ENCODE measurements around the gene KCNE2. TPM values are rescaled to one million over a fixed set of nuclear protein-coding genes. Genes with fewer than 3 reads are reported as not detected.
A peak's percentile ranks its signal among the peaks of the same experiment; 100 is the strongest.

Gene KCNE2
- total and polyA plus RNA-seq, 5 donors = 0.18 to 0.37 (median 0.33) TPM; not detected in 2

- DNase-seq = no peak
- intact Hi-C loops (cut with DNase I) = no loop called here
- 91% methylated on average over 6 of the region's 6 CpGs for WGBS
- Histone ChIP-seq H3K9me3 (ENCODE audit: control insufficient read depth, low read length) (no peaks in the 10 kb centered on the region), H3K27ac (ENCODE audit: low read length) (no peak overlapping the region), H3K4me1 (ENCODE audit: control insufficient read depth, insufficient read depth, low read length) (no peaks in the 10 kb centered on the region), H3K4me3 (ENCODE audit: low read length) (no peak overlapping the region), H3K27me3 (ENCODE audit: control insufficient read depth, insufficient read depth) (no peaks in the 10 kb centered on the region)
- ATAC-seq = no peak
Measured at GRCh38 chr21:34353182-34353581, 10.6 kb upstream of the KCNE2 start.

DNA sequence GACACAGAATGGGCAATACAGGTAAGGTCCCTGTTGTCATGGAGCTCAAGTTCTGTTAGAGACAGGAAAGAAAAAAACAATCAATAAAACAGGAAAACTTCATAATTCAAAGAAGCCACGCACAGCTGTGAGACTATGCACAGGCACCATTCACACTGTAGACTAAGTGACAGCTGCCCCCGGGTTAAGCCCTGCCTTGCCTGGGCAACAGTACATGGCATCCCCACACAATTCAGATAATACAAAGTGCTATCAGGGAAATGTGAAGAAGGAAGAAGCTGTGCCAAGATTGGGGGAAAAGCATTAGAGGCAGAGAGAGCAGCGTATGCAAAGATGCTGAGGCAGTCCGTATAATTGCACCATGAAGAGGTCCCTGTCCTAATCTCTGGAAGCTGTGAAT is 9.0 kb upstream of the KCNE2 start:
- intact Hi-C loops (cut with DNase I) = no loop called here
- DNase-seq (no peak), ATAC-seq (peak; percentile 64 to 75)
- Histone ChIP-seq H3K4me1 (ENCODE audit: control insufficient read depth, insufficient read depth, low read length) (no peaks in the 10 kb centered on the region), H3K9me3 (ENCODE audit: control insufficient read depth, low read length) (no peaks in the 10 kb centered on the region), H3K27me3 (ENCODE audit: control insufficient read depth, insufficient read depth) (no peaks in the 10 kb centered on the region), H3K4me3 (ENCODE audit: low read length) (no peak overlapping the region), H3K27ac (ENCODE audit: low read length) (no peak overlapping the region)
- 62% methylated on average over 4 of the region's 4 CpGs for WGBS

GRCh38 chr21:34355570-34355969 is 8.2 kb upstream of the KCNE2 start:
- DNase-seq (no peak), ATAC-seq (no peak)
- no peaks in the 10 kb centered on the region for H3K27me3 ChIP-seq (ENCODE audit: control insufficient read depth, insufficient read depth)
- intact Hi-C loops (cut with DNase I) = no loop called here
- no peaks in the 10 kb centered on the region for H3K4me1 ChIP-seq (ENCODE audit: control insufficient read depth, insufficient read depth, low read length)
- no peak overlapping the region for H3K27ac ChIP-seq (ENCODE audit: low read length)
- no peak overlapping the region for H3K4me3 ChIP-seq (ENCODE audit: low read length)
- WGBS = 96% methylated on average over 5 of the region's 5 CpGs
- no peaks in the 10 kb centered on the region for H3K9me3 ChIP-seq (ENCODE audit: control insufficient read depth, low read length)

DNA sequence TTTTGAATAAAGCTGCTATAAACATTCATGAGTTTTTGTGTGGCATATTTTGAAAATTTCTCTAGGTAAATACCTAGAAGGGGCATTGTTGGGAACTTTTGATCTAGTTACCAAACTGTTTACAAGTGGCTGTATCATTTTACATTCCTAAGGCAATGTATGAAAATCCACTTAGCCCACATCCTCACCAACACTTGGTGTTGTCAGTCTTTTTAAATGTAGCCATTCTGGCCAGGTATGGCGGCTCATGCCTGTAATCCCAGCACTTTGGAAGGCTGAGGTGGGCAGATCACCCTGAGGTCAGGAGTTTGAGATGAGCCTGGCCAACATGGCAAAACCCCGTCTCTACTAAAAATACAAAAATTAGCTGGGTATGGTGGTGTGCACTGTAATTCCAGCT is 5.9 kb upstream of the KCNE2 start:
- H3K9me3 ChIP-seq (ENCODE audit: control insufficient read depth, low read length) = no peaks in the 10 kb centered on the region
- H3K4me1 ChIP-seq (ENCODE audit: control insufficient read depth, insufficient read depth, low read length) = no peaks in the 10 kb centered on the region
- no peak overlapping the region for H3K27ac ChIP-seq (ENCODE audit: low read length)
- 97% methylated on average over 2 of the region's 2 CpGs for WGBS
- DNase-seq (no peak), ATAC-seq (no peak)
- H3K27me3 ChIP-seq (ENCODE audit: control insufficient read depth, insufficient read depth) = no peaks in the 10 kb centered on the region
- intact Hi-C loops (cut with DNase I) = no loop called here
- no peak overlapping the region for H3K4me3 ChIP-seq (ENCODE audit: low read length)

- no peaks in the 10 kb centered on the region for H3K4me1 ChIP-seq (ENCODE audit: control insufficient read depth, insufficient read depth, low read length)
- intact Hi-C loops (cut with DNase I) = no loop called here
- 47% methylated on average over 1 of the region's 1 CpG for WGBS
- no peak for DNase-seq
- H3K27ac ChIP-seq (ENCODE audit: low read length) = no peak overlapping the region
- no peaks in the 10 kb centered on the region for H3K9me3 ChIP-seq (ENCODE audit: control insufficient read depth, low read length)
- H3K4me3 ChIP-seq (ENCODE audit: low read length) = no peak overlapping the region
- no peak for ATAC-seq
- no peaks in the 10 kb centered on the region for H3K27me3 ChIP-seq (ENCODE audit: control insufficient read depth, insufficient read depth)
Measured at GRCh38 chr21:34358866-34359265, 4.9 kb upstream of the KCNE2 start.

DNA sequence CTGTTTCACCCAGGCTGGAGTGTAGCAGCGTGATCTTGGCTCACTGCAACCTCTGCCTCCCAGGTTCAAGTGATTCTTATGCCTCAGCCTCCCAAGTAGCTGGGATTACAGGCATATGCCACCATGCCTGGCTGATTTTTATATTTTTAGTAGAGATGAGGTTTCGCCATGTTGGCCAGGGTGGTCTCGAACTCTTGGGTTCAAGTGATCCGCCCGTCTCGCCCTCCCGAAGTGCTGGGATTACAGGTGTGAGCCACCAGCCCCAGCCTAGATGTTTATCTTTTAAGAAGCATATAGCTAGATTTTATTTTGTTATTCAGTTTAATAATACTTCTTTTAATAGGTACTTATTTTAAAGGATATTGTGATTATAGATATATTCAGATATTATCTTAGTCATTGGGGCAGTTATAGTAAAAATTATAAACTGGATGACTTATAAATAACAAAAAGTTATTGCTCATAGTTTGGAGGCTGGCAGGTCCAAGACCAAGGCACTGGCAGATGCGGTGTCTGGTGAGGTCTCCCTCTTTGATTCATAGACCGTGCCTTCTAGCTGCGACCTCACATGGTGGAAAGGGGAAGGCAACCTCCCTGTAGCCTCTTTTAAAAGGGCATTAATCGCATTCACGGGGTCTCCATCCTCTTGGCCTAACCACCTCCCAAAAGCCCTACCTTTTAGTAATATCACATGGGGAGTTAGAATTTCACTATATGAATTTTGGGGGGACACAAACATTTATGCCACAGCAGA is 3.1 kb upstream of the KCNE2 start:
- H3K27ac ChIP-seq (ENCODE audit: low read length) = no peak overlapping the region
- no peaks in the 10 kb centered on the region for H3K4me1 ChIP-seq (ENCODE audit: control insufficient read depth, insufficient read depth, low read length)
- 90% methylated on average over 12 of the region's 12 CpGs for WGBS
- H3K9me3 ChIP-seq (ENCODE audit: control insufficient read depth, low read length) = no peaks in the 10 kb centered on the region
- H3K4me3 ChIP-seq (ENCODE audit: low read length) = no peak overlapping the region
- DNase-seq (no peak), ATAC-seq (no peak)
- intact Hi-C loops (cut with DNase I) = no loop called here
- H3K27me3 ChIP-seq (ENCODE audit: control insufficient read depth, insufficient read depth) = no peaks in the 10 kb centered on the region

DNA sequence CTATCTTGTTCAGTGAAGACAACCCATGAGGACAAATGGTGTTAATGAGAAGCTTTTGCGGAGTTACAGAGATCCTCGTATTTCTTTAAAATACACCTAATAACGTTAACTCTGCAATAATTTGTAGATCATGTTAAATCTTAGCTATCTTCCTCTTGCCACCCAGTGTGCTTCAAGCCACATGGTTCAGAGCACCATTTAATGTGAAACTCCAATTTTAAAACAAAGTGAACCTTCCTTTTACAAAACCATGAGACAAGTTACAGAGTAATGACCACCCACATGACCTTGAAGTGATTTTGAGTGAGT is 1.7 kb upstream of the KCNE2 start:
- no peak for ATAC-seq

GRCh38 chr21:34362670-34363069 is 1.1 kb upstream of the KCNE2 start:
- no peak overlapping the region for H3K4me3 ChIP-seq (ENCODE audit: low read length)
- intact Hi-C loops (cut with DNase I) = no loop called here
- H3K9me3 ChIP-seq (ENCODE audit: control insufficient read depth, low read length) = no peaks in the 10 kb centered on the region
- over 99% methylated on average over 3 of the region's 3 CpGs for WGBS
- H3K27ac ChIP-seq (ENCODE audit: low read length) = no peak overlapping the region
- no peak for DNase-seq
- no peak for ATAC-seq
- H3K4me1 ChIP-seq (ENCODE audit: control insufficient read depth, insufficient read depth, low read length) = no peaks in the 10 kb centered on the region
- H3K27me3 ChIP-seq (ENCODE audit: control insufficient read depth, insufficient read depth) = no peaks in the 10 kb centered on the region

More for the DNA sequence above, 1.7 kb upstream of the KCNE2 start:
- no peak for DNase-seq
- no peaks in the 10 kb centered on the region for H3K4me1 ChIP-seq (ENCODE audit: control insufficient read depth, insufficient read depth, low read length)
- no peaks in the 10 kb centered on the region for H3K27me3 ChIP-seq (ENCODE audit: control insufficient read depth, insufficient read depth)
- WGBS = 23% methylated on average over 3 of the region's 3 CpGs
- H3K4me3 ChIP-seq (ENCODE audit: low read length) = no peak overlapping the region
- H3K9me3 ChIP-seq (ENCODE audit: control insufficient read depth, low read length) = no peaks in the 10 kb centered on the region
- H3K27ac ChIP-seq (ENCODE audit: low read length) = no peak overlapping the region
- intact Hi-C loops (cut with DNase I) = no loop called here

DNA sequence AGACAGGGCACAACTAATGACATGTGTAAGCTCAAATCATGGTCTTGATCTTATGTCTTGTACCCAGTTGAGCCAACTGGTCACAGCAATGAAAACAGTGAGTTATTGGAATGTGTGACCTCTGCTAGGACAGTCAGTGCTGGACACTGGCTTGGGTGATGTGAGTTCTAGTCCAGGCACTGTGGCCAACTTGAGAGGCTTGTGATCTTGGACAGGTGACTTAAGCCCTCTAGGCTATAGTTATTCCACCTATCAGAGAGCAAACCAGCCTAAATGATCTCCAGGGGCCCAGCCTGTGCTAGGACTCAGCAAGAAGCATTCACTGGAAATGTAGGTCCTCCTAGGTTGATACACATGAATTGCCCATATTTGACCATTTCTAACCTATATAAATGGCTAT is 1.1 kb downstream of the KCNE2 start:
- DNase-seq (no peak), ATAC-seq (no peak)
- intact Hi-C loops (cut with DNase I) = no loop called here
- Histone ChIP-seq H3K9me3 (ENCODE audit: control insufficient read depth, low read length) (no peaks in the 10 kb centered on the region), H3K4me1 (ENCODE audit: control insufficient read depth, insufficient read depth, low read length) (no peaks in the 10 kb centered on the region), H3K4me3 (ENCODE audit: low read length) (no peak overlapping the region), H3K27ac (ENCODE audit: low read length) (no peak overlapping the region), H3K27me3 (ENCODE audit: control insufficient read depth, insufficient read depth) (no peaks in the 10 kb centered on the region)

DNA sequence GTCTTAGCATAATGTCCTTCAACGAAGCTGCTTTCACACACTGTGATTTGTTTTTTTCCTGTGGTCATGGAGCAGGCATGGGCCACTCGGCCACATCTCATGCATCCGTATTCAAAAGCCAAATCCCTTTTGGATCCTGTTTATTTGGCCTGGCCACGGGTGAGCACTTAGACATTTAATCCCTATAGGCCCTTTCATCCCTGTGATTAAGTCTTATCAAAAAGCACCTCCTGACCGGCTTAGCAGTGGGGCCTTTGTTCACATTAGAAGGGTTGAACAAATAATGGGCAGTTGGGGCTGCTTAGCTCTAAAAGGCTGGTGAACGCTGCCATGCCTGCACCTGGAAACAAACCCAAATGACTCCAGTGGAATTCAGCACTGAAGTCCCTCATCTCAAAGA is 2.0 kb downstream of the KCNE2 start:
- DNase-seq (no peak), ATAC-seq (no peak)
- Histone ChIP-seq H3K27ac (ENCODE audit: low read length) (no peak overlapping the region), H3K4me3 (ENCODE audit: low read length) (no peak overlapping the region), H3K4me1 (ENCODE audit: control insufficient read depth, insufficient read depth, low read length) (no peaks in the 10 kb centered on the region), H3K9me3 (ENCODE audit: control insufficient read depth, low read length) (no peaks in the 10 kb centered on the region), H3K27me3 (ENCODE audit: control insufficient read depth, insufficient read depth) (no peaks in the 10 kb centered on the region)
- intact Hi-C loops (cut with DNase I) = no loop called here
- 72% methylated on average over 6 of the region's 6 CpGs for WGBS

DNA sequence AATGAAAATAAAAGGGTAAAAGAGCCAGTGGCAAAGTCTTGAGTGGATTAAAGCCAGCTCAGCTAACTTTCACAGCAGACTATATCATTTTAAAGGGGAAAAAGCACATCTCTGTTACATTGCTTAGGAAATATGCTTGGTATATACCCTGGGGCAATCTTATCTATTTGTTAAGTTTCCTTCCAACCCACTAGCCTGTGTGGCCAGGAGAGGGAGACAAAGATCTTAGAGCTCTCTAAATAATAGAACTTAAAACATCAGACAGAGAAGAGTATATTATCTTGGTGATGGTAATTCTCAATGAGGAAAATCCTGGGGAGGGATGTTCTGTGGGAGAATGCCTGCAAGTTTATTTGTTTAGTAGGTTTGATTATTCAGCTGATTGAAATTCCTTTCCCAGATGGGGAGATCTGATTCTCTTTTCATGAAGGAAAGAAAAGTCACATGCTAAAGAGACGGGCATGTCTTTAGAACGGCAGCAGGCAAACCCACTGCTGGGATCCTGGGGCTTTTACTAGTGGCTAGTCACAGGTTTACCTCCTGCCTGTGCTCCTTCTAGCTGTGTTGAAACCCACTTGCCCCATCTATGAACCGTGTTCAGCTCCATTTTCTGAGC is 3.6 kb downstream of the KCNE2 start:
- DNase-seq (no peak), ATAC-seq (peak; percentile 61)
- H3K27ac ChIP-seq (ENCODE audit: low read length) = no peak overlapping the region
- intact Hi-C loops (cut with DNase I) = no loop called here
- H3K4me1 ChIP-seq (ENCODE audit: control insufficient read depth, insufficient read depth, low read length) = no peaks in the 10 kb centered on the region
- H3K4me3 ChIP-seq (ENCODE audit: low read length) = no peak overlapping the region
- no peaks in the 10 kb centered on the region for H3K27me3 ChIP-seq (ENCODE audit: control insufficient read depth, insufficient read depth)
- H3K9me3 ChIP-seq (ENCODE audit: control insufficient read depth, low read length) = no peaks in the 10 kb centered on the region
- WGBS = 57% methylated on average over 3 of the region's 3 CpGs

GRCh38 chr21:34369741-34370140 is 5.9 kb downstream of the KCNE2 start:
- WGBS = 53% methylated on average over 1 of the region's 1 CpG
- no peak for ATAC-seq
- no peaks in the 10 kb centered on the region for H3K4me1 ChIP-seq (ENCODE audit: control insufficient read depth, insufficient read depth, low read length)
- DNase-seq = no peak
- intact Hi-C loops (cut with DNase I) = no loop called here
- no peak overlapping the region for H3K4me3 ChIP-seq (ENCODE audit: low read length)
- H3K27ac ChIP-seq (ENCODE audit: low read length) = no peak overlapping the region
- no peaks in the 10 kb centered on the region for H3K9me3 ChIP-seq (ENCODE audit: control insufficient read depth, low read length)
- no peaks in the 10 kb centered on the region for H3K27me3 ChIP-seq (ENCODE audit: control insufficient read depth, insufficient read depth)

All from right cardiac atrium (tissue), 5 donors.